ENCODE data around the gene PHF21B.
"Not testable (repeated sequence)": the region's sequence is repeated elsewhere in the genome, so short reads cannot be mapped to it uniquely, and the experiment has no call there.

The PHF21B gene

DNA sequence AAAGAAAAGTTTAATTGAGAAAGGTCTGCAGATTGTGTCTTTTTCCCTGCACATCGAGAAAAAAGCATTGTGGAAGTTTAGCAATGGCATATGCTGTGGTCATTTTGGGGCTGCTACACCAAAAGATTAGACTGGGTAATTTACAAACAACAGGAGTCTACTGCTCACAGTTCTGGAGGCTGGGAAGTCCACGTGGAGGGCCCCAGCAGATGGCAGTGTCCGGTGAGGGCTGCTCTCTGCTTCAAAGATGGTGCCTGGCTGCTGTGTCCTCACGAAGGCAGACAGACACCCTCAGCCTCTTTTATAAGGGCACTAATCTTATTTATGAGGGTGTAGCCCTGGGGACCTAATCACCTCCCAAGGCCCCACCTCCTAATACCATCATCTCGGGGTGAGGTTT lies 21.1 kb downstream of the PHF21B start:
- no peak for DNase-seq

GRCh38 chr22:44986926-44987325 lies 22.9 kb downstream of the PHF21B start:
- no peak for DNase-seq

DNA sequence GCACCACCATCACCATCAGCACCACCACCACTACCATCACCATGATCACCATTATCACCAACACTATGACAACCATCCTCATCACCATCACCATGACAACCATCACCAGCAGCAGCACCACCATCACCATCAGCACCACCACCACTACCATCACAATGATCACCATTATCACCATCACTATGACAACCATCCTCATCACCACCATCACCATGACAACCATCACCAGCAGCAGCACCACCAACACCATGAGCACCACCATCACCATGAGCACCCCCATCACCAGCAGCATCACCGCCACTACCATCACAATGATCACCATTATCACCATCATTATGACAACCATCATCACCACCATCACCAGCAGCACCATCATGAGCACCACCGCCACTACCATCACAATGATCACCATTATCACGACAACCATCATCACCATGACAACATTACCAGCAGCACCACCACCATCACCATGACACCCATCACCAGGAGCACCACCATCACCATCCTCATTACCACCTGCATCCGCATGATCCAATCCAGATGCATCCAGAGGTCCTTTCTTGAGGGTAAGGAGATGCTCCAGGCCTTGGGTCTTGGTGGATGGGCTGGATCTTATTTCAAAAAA lies 23.8 kb downstream of the PHF21B start:
- DNase-seq = no peak

DNA sequence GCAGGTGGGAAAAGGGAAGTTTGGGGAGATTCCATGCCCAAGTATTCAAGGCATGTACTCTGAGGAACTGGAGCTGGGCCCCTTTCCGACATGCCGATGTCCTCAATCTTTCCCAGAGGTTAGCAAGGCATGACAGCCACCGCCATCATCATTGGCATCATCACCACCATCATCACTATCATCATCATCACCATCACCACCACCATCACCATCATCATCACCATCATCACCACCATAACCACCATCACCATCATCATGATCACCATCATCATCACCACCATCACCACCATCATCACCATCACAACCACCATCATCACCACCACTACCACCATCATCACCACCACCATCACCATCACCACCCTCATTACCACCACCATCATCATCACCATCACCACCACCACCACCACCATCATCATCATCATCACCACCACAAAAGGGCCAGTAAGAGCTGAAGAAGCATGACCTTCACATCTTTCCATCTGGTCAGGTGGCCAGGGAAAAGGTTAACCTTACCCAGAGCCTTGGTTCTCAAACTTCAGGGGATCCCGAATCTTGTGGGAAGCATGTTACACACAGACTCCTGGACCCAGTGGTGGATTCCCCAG lies 25.8 kb downstream of the PHF21B start:
- DNase-seq = no peak

GRCh38 chr22:44982445-44982844 lies 27.4 kb downstream of the PHF21B start:
- DNase-seq = no peak

DNA sequence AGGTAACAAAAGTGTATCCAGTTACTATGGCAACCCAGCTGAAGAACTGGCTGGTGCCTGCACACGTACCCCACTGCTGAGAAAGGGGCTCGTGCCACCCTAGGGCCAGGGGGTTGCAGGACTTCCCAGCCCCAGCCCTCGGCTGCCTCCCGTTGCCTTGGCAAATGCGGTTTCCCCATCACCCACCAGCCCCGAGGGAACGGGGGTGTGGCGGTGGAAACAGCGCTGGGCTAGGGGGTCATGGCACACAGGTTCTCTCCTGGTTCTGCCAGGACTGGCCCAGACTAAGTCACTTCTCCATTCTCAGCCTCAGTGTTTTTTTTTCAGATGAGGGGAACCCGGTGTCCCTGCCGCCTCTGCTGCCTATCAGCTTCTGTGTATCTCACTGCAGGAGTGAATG lies 27.9 kb downstream of the PHF21B start:
- DNase-seq = no peak

DNA sequence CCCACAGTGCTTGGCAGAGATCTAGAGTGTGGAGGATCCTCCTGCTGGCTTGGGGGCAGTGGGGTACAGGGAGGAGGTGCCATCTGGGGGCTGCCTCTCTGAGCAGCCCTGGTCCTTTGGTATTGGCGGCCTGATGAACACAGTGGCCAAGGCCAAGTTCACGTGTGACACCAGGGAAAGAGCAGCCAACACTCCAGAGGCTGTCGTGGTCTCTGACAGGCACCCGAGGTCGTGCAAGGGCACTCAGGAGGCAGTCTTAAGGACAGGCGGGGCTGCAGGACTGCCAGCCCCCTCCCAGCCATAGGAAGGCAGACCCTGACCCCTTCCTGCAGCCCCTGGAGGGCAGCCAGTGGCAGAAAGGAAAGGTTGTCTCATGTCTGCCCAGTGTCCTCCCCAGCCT lies 30.7 kb downstream of the PHF21B start:
- DNase-seq = no peak

DNA sequence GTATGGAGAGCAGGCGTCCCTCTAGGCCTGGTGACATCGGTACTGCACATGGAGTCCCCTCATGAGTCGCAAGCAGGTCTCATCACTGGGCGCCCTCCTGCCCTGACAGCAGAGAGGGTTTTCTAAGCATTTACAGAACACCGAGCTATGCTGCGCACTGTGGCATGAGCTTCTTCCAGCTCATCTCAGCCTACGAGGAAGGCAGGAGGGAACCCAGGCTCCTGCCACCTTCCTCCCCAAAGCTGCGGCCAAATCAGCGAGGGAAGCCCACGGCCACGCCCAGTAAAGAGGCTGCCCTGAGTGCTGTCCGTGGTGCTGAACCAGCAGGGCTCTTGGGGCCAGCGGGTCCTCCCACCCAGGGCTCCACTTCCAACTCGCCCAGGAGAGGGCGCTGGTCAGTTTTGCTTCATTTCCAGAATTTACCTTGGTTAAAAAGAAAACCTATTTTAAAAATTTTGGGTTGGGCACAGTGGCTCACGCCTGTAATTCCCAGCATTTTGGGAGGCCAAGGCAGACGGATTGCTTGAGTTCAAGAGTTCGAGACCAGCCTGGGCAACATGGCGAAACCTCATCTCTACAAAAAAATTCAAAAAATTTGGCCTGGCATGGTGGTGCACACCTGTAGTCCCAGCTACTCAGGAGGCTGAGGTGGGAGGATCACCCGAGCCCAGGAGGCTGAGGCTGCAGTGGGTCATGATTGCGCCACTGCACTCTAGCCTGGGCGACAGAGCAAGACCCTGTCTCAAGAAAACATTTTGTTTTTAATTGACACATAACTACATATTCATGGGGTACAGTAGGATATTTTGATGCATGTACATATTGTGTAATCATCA lies 34.2 kb downstream of the PHF21B start:
- DNase-seq = peak in 1 of 2 donors; percentile 26

DNA sequence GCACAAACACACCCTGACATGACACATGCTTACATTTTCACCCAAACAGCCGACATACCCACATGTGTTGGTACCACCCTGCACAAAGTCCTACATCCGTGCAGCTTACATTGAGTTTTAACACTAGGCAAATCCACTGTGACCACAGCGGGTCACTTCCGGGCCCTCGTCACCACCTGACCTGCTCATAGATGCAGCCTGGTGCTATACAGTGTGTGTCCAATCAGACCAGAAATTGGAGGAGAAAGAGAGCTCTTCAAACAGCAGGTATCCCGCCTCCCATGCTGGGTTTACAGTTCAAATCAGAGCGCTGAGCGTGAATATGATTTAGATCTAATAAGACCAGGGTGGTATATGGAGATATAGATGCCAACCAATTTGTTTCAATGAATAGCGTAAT lies 35.4 kb downstream of the PHF21B start:
- DNase-seq = no peak

- DNase-seq = no peak
Observed at GRCh38 chr22:44973829-44974228, 36.0 kb downstream of the PHF21B start.

DNA sequence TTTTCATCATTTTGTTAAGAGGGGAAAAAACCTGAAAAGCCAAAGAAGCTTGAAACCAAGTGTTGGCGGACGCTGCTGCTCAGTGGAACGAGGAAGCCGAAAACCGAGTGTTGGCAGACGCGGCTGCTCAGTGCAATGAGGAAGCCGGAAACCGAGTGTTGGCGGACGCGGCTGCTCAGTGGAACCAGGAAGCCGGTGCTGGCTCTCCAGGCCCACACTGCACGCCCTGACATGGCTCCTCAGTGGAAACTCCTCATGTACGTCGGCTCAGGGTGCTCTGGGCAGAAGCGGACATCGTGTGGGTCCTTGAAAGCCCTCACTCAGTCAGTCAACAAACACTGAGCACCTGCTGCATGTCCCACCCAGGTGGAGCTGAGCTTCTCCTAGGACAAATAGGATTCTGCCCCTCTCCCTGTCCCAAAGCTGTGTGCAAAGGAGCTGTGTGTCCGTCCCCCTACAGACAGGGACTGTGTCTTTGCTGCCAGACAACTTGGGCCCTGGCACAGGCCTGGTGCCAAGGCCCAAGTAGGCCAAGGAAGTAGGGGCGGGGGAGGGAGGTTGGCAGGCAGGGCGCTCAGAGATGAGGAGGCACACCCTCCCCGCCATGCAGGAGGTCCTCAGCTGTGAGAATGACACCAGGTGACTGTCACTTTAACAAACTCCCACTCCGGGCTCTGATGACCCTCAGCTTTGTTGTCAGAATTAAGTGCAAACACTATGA lies 37.3 kb downstream of the PHF21B start:
- DNase-seq = peak in 1 of 2 donors; percentile 11

DNA sequence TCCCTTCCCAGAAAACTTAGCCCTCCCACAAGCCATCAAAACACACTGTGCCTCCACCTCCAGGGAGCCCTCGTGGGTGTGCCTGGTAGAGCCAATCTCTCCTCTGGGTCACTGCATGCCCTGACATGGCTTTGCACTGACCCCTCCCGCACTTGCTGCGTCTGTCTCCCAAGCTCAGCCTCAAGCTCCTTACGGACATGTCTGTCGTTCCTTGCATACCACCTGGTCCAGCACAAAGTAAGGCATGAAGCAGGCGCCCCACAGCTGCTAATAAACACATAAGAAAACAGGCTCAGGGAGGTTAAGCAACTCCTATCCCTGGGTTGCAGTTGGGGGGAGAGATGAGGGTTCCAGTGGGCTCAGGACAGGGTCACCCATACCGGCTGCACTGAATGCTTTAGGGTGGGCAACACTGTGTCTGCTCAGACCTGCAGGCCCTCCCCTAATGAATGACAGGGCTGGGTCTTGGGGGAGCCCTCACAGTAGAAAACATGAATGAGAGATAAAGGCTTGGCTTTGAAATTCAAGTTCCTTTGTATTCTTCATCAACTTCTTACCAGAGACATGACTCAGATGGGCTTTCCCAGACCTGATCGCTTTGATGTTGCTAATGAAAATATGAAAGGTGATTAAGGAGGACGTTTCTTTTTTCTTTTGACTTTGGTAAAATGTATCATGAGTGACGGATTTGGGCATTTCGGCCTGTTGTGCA lies 38.0 kb downstream of the PHF21B start:
- DNase-seq = no peak

- DNase-seq = no peak
Observed at GRCh38 chr22:44970291-44970690, 39.5 kb downstream of the PHF21B start.

DNA sequence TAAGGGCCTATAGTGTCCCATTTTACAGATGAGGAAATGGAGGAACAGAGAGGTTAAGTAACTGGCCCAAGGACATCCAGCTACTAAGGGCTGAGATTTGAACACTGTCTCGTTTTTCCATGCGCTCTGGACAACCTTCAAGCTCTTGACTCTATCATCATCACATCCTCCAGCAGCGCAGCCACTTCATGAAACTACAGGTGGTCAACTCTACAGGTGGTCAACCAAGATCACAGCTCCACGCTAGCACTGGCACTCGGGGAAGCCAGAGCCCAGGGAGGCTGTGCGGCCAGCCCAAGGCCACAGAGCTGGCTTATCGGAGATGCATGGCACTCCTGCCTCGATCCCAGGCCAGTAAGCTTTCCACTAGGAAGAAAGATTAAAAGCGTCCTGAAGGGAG lies 40.0 kb downstream of the PHF21B start:
- no peak for DNase-seq

DNA sequence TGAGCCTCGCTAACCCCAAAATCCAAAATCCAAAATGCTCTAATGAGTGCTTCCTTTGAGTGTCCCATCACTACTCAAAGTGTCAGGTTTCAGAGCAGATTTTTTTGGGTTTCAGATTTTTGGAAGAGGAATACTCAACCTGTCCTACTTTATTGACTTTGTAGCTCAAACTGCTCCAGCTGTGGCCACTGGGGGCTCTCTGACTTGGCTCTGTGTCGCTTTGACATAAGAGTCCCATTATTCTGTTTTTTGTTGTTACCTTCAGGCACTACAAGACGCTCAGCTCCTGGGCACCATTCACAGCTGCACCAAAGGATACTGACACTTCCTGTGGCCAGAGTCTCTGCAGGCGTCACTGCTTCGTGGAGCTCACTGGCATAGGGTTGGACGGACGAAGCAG lies 41.1 kb downstream of the PHF21B start:
- no peak for DNase-seq

- DNase-seq = no peak
Observed at GRCh38 chr22:44965171-44965570, 44.6 kb downstream of the PHF21B start.

- DNase-seq = no peak
Observed at GRCh38 chr22:44964722-44965078, 45.1 kb downstream of the PHF21B start.

DNA sequence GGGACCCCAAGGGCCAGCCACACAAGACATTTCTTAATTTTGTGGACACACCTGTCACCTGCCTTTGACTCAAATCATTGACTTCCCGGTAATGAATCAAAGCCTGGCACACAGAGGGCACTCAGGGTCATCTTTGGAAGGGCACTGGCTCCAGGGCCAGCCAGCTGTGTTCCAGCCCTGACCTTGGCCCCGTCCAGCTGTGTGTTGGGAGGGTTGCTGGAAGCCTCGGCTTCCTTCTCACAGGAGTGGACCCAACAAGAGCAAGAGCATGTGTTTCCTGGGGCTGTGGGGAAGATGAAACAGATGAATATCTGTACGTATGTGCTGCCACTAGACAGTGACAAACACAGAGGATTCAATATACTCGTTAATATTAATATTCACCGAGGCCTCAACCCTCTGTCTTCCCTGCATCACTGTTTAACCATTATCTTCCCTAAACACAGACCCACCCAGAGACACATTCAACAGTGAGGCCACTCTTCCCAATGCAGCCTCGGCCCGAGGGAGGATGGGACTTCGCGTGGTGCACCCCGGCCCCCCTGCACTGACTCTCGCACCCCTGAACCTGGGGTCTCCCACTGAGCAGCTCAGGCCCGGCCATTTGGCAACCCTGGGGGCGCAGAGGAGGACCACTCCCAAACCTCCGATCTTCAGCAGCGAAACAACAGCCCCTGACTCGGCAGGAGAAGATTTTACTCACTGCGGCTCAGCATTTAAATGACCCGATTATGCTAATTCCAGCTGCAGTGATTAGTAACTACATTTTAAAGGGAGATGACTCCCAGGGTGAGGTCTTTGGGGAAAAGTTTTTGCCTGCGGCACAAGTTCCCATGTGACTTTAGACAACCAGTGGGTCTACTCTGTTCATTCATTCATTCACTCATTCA lies 45.7 kb downstream of the PHF21B start:
- DNase-seq = no peak

DNA sequence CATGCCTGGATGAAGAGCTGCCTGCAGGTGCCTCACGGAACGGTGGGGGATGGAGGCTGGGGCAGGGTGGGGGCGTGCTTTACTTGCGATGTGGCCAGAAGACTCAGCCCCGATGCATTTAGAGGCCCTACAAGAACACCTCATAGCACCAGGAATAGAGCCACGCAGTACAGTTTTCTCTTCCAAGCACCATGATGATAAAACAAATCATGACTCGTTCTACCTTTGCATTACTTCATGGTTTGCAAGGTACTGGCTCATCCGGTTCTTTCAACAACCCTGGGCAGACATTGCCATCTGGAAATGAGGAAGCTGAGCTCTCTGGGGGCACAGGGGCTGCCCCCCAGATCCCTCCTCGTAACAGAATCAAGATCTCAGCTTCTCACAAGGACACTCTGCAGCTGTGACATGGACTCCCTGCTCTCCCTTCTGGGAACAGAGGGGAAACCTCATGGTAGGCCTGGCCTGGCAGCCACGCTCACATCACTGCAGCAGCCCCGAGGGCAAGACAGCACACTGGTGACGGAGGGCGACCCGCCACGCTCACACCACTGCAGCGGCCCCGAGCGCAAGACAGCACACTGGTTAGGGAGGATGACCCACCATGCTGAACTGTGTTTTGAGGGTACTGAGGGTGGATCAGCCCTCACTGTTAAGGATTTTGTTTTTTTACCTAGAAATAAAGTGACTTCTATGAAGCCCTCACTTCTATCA lies 46.9 kb downstream of the PHF21B start:
- DNase-seq = no peak

DNA sequence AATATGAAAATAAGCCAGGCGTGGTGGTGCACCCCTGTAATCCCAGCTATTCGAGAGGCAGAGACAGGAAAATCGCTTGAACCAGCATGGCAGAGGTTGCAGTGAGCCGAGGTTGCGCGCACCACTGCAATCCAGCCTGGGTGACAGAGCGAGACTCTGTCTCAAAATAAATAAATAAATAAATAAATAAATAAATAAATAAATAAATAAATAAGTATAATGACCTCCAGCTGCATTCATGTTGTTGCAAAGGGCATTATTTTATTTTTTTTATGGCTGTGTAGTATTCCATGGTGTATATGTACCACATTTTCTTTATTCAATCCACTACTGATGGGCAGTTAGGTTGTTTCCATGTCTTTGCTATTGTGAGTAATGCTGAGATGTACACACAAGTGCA lies 48.1 kb downstream of the PHF21B start:
- not testable (repeated sequence) for DNase-seq

Data from hippocampal formation (tissue), 2 donors.